H1 (cell line): ENCODE measurements around the gene PRR23E.

Experiments
- CTCF ChIP-seq, 3 experiments: IDR thresholded peaks; 1 replicate in 2 of 3; 2 replicates in 1 of 3; pipeline versions ENCODE4 v1.5.1 to v1.6.1; 2011; ENCODE audit warnings: low read length in 3 of 3, mild to moderate bottlenecking in 3 of 3, inconsistent platforms in 2 of 3, low read depth in 1 of 3, moderate library complexity in 1 of 3; ENCODE audit not compliant: insufficient read depth in 1 of 3; ENCODE audit errors: control extremely low read depth in 1 of 3
- MAFK ChIP-seq: IDR thresholded peaks from 2 replicates; pipeline ENCODE4 v1.6.1; 2012; ENCODE audit warnings: low read depth, mild to moderate bottlenecking, improper control_type of control experiment, low read length
- RAD21 ChIP-seq, 2 experiments: IDR thresholded peaks in 1 of 2; conservative IDR thresholded peaks in 1 of 2; 2 replicates each; pipeline ENCODE4 v1.6.1; 2011; ENCODE audit warnings: low read depth in 2 of 2, low read length in 2 of 2, improper control_type of control experiment in 1 of 2, inconsistent platforms in 1 of 2, mild to moderate bottlenecking in 1 of 2, moderate library complexity in 1 of 2
- RXRA ChIP-seq: IDR thresholded peaks from 2 replicates; pipeline ENCODE4 v1.6.1; 2011; ENCODE audit warnings: low read depth, mild to moderate bottlenecking, low read length, moderate library complexity; ENCODE audit not compliant: insufficient read depth
- SIN3A ChIP-seq, 2 experiments: IDR thresholded peaks in 1 of 2; conservative IDR thresholded peaks in 1 of 2; 2 replicates each; pipeline ENCODE4 v1.6.1; 2011 to 2012; ENCODE audit warnings: low read length in 2 of 2, improper control_type of control experiment in 1 of 2, low read depth in 1 of 2, mild to moderate bottlenecking in 1 of 2
- SIX5 ChIP-seq: IDR thresholded peaks from 2 replicates; pipeline ENCODE4 v1.6.1; 2011; ENCODE audit warnings: mild to moderate bottlenecking, low read depth, low read length
- TCF12 ChIP-seq: IDR thresholded peaks from 2 replicates; pipeline ENCODE4 v1.6.1; 2011; ENCODE audit warnings: low read depth, mild to moderate bottlenecking, low read length

DNA sequence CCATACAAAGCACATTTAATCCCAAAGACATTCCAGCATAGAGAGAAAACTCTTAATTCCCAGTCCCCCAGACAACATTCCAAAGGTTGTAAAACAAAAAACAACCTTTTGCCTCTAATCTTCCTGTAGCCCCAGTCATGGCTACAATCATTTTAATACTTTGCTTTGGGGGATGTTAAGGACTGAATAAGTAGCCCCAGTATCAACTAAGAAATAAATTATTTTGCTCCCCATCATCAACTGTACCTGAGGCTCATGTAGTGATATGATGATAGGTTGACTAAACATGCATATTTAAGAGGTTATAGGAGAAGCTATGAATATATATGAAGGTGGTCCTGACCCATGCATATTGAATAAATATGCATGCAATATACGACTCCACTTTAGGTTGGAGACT lies 54.4 kb downstream of the PRR23E start:
- no peak for TF ChIP-seq RXRA
- no peak for TF ChIP-seq MAFK
- TF ChIP-seq SIN3A (conservative IDR thresholded peaks at IDR 0.05 in 1 of 2, IDR thresholded peaks at IDR 0.05 in 1 of 2; ENCODE audit: low read depth in 1 of 2, low read length in 2 of 2) = no peak
- TF ChIP-seq SIX5 = no peak
- TF ChIP-seq RAD21 (IDR thresholded peaks at IDR 0.05 in 1 of 2, conservative IDR thresholded peaks at IDR 0.05 in 1 of 2; ENCODE audit: low read depth in 2 of 2, low read length in 2 of 2) = no peak
- TF ChIP-seq CTCF (IDR thresholded peaks at IDR 0.05; ENCODE audit: control extremely low read depth in 1 of 3, insufficient read depth in 1 of 3, low read depth in 1 of 3, low read length in 3 of 3) = no peak
- TF ChIP-seq TCF12 = no peak
